ENCODE results near the gene CHAC1. TPM values are rescaled to one million over a fixed set of nuclear protein-coding genes. Genes with fewer than 3 reads are reported as not detected.

CHAC1 gene
- total RNA-seq, 2 experiments from 2014 or later: 0.42 to 0.47 TPM

DNA sequence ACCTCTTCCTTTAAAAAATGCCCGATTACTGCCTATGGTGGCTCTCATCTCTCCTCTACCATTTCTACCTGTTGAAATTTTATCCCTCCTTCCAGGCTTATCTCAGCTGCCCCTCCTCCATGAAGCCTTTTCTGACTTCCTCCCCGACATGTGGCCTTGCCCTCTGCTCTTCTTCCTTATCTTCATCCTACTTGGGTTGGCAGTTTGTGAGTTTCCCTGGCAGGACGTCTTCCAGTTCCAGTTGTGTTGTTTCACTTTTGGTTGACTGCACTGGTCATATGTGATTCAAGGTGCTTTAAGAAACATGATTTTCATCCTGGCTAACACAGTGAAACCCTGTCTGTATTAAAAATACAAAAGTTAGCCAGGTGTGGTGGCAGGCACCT, 19.8 kb upstream of the CHAC1 start:
- DNase-seq: no peak
- H3K4me1 Mint-ChIP-seq (ENCODE audit: low read depth): peaks cover 35% of the 10 kb centered on the region
- H3K27ac Mint-ChIP-seq: no peak overlapping the region
- H3K4me1 ChIP-seq (ENCODE audit: insufficient read depth, low read length): peaks cover 32% of the 10 kb centered on the region
- H3K4me3 ChIP-seq (ENCODE audit: low read length): no peak overlapping the region
- CTCF ChIA-PET: no interaction called here
- H3K4me3 Mint-ChIP-seq: no peak overlapping the region
- no peak for TF ChIP-seq CTCF (IDR thresholded peaks at IDR 0.05)
- no peaks in the 10 kb centered on the region for H3K9me3 Mint-ChIP-seq
- POLR2A ChIA-PET: no interaction called here
- H3K27me3 Mint-ChIP-seq: peaks cover 50% of the 10 kb centered on the region
- H3K27me3 ChIP-seq (ENCODE audit: control insufficient read depth in 1 of 2, insufficient read depth in 2 of 2, low read length in 2 of 2): peaks cover 37% of the 10 kb centered on the region in 2 experiments
- intact Hi-C loops (cut with DNase I, micrococcal nuclease): loop anchor here in 1 of 2 experiments (2.0 kb wide), 1 partner anchor 21 kb away; no protein-coding TSS in a partner anchor
- no peak for ATAC-seq (ENCODE audit: poor library complexity)
- H3K36me3 ChIP-seq (ENCODE audit: insufficient read depth, low read length): no peaks in the 10 kb centered on the region
- H3K27ac ChIP-seq (ENCODE audit: low read depth in 1 of 2, low read length in 2 of 2): no peak overlapping the region
- H3K36me3 Mint-ChIP-seq (ENCODE audit: low read depth): no peaks in the 10 kb centered on the region
- peaks cover 0 to 22% of the 10 kb centered on the region in 2 experiments for H3K9me3 ChIP-seq (ENCODE audit: control insufficient read depth in 1 of 2, insufficient read depth in 1 of 2, low read length in 2 of 2)

DNA sequence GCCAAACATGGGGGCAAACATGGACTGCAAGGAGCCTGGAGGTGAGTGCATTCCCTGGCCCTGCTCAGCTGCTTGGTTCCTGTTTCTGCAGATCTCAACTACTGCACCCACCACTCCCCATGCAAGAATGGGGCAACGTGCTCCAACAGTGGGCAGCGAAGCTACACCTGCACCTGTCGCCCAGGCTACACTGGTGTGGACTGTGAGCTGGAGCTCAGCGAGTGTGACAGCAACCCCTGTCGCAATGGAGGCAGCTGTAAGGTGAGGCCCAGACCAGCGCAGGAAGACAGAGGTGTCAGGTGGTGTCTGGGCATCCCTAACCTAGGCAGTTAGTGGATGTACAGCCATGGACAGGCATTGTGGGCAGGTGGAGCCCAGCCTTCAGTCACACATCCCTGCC, 18.8 kb upstream of the CHAC1 start:
- Histone ChIP-seq H3K4me3 (ENCODE audit: low read length) (no peak overlapping the region), H3K27ac (ENCODE audit: low read depth in 1 of 2, low read length in 2 of 2) (no peak overlapping the region), H3K4me1 (ENCODE audit: insufficient read depth, low read length) (peaks cover 22% of the 10 kb centered on the region), H3K9me3 (ENCODE audit: control insufficient read depth in 1 of 2, insufficient read depth in 1 of 2, low read length in 2 of 2) (peaks cover 0 to 15% of the 10 kb centered on the region in 2 experiments), H3K36me3 (ENCODE audit: insufficient read depth, low read length) (no peaks in the 10 kb centered on the region), H3K27me3 (ENCODE audit: control insufficient read depth in 1 of 2, insufficient read depth in 2 of 2, low read length in 2 of 2) (peaks cover 29 to 30% of the 10 kb centered on the region in 2 experiments)
- no peak overlapping the region for H3K4me3 Mint-ChIP-seq
- POLR2A ChIA-PET: no interaction called here
- H3K36me3 Mint-ChIP-seq (ENCODE audit: low read depth): no peaks in the 10 kb centered on the region
- H3K27ac Mint-ChIP-seq: no peak overlapping the region
- CTCF ChIA-PET: interaction anchor here (0.6 kb wide), 1 partner anchor 30 kb away, joined by 3 read pairs; no protein-coding TSS in a partner anchor
- intact Hi-C loops (cut with DNase I, micrococcal nuclease): no loop called here
- ATAC-seq (ENCODE audit: poor library complexity): no peak
- no peak for DNase-seq
- no peak for TF ChIP-seq CTCF (IDR thresholded peaks at IDR 0.05)
- H3K4me1 Mint-ChIP-seq (ENCODE audit: low read depth): peaks cover 25% of the 10 kb centered on the region
- H3K9me3 Mint-ChIP-seq: no peaks in the 10 kb centered on the region
- H3K27me3 Mint-ChIP-seq: peaks cover 41% of the 10 kb centered on the region

DNA sequence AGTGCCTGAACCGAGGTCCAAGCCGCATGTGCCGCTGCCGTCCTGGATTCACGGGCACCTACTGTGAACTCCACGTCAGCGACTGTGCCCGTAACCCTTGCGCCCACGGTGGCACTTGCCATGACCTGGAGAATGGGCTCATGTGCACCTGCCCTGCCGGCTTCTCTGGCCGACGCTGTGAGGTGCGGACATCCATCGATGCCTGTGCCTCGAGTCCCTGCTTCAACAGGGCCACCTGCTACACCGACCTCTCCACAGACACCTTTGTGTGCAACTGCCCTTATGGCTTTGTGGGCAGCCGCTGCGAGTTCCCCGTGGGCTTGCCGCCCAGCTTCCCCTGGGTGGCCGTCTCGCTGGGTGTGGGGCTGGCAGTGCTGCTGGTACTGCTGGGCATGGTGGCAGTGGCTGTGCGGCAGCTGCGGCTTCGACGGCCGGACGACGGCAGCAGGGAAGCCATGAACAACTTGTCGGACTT, 17.0 kb upstream of the CHAC1 start:
- CTCF ChIA-PET: interaction anchor here (0.6 kb wide), 1 partner anchor 119 kb away, joined by 3 read pairs; no protein-coding TSS in a partner anchor

More for the DNA sequence above, 17.0 kb upstream of the CHAC1 start:
- intact Hi-C loops (cut with DNase I, micrococcal nuclease): no loop called here
- ATAC-seq (ENCODE audit: poor library complexity) (no peak), DNase-seq (no peak)
- no peaks in the 10 kb centered on the region for H3K36me3 ChIP-seq (ENCODE audit: insufficient read depth, low read length)
- no peak overlapping the region for H3K4me3 ChIP-seq (ENCODE audit: low read length)
- no peak overlapping the region for H3K27ac Mint-ChIP-seq
- H3K9me3 ChIP-seq (ENCODE audit: control insufficient read depth in 1 of 2, insufficient read depth in 1 of 2, low read length in 2 of 2): peaks cover 0 to under 1% of the 10 kb centered on the region in 2 experiments
- H3K4me3 Mint-ChIP-seq: no peak overlapping the region
- peaks cover 23% of the 10 kb centered on the region for H3K4me1 Mint-ChIP-seq (ENCODE audit: low read depth)
- POLR2A ChIA-PET: interaction anchor here (1.3 kb wide), 1 partner anchor 29 kb away, joined by 3 read pairs; no protein-coding TSS in a partner anchor
- H3K27me3 ChIP-seq (ENCODE audit: control insufficient read depth in 1 of 2, insufficient read depth in 2 of 2, low read length in 2 of 2): peaks cover 11 to 13% of the 10 kb centered on the region in 2 experiments
- no peaks in the 10 kb centered on the region for H3K9me3 Mint-ChIP-seq
- peaks cover 24% of the 10 kb centered on the region for H3K27me3 Mint-ChIP-seq
- H3K36me3 Mint-ChIP-seq (ENCODE audit: low read depth): no peaks in the 10 kb centered on the region
- TF ChIP-seq CTCF (IDR thresholded peaks at IDR 0.05): no peak
- peaks cover 16% of the 10 kb centered on the region for H3K4me1 ChIP-seq (ENCODE audit: insufficient read depth, low read length)
- H3K27ac ChIP-seq (ENCODE audit: low read depth in 1 of 2, low read length in 2 of 2): no peak overlapping the region

Data from CD4-positive, alpha-beta T cell (primary cell).